ENCODE results near the gene KDM2B. TPM values are rescaled to one million over a fixed set of nuclear protein-coding genes. Genes with fewer than 3 reads are reported as not detected.

KDM2B gene
- total and polyA plus RNA-seq, 10 of the 15 experiments (the other 5 are each of a cell fraction or from before 2014, with no cell fraction given), result 13.6 to 124 (median 40.4) TPM

DNA sequence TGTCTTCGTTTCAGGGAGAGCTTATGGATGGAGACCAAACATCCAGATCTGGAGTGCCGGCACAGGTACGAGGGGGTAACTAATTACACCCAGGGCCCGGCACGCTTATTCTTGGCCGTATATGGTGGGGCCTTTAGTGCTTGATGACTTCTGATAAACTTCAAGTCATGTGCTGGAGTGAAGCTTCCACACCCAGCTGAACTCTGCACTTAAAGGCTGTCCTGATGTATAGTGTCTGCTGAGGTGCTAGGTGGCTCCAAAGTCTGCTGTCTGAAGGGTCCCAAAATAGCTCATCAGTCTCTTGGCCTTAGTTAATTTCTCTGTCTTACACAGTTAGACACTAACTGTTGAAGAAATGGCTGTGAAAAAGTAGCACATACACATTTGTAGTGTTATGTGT, 163.0 kb downstream of the KDM2B start:
- intact Hi-C loops (cut with micrococcal nuclease; ENCODE audit: unreplicated experiment), result no loop called here
- ChIA-PET RAD21 (ENCODE audit: unreplicated experiment) (interaction anchor here (1.0 kb wide), 1 partner anchor 31 kb away, joined by 3 read pairs; no protein-coding TSS in a partner anchor), CTCF (no interaction called here), SMC1A (ENCODE audit: uncharacterized antibody, unreplicated experiment) (interaction anchor here (1.2 kb wide), 1 partner anchor 83 kb away, joined by 4 read pairs; no protein-coding TSS in a partner anchor), POLR2A (interaction anchor here (0.5 to 1.2 kb wide), 3 partner anchors 10 to 160 kb away, joined by 3 to 4 read pairs (median 3); partner anchors contain the start of gene RNF34)
- Histone ChIP-seq H3K9ac (ENCODE audit: control insufficient read depth, insufficient read depth, low read length) (no peak overlapping the region), H3K4me1 (ENCODE audit: control insufficient read depth, insufficient read depth, low read length) (no peaks in the 10 kb centered on the region), H3K79me2 (ENCODE audit: control insufficient read depth, insufficient read depth, low read length) (no peaks in the 10 kb centered on the region; the same call in none of the 2 replicates), H4K20me1 (ENCODE audit: control insufficient read depth, insufficient read depth) (no peaks in the 10 kb centered on the region), H3K4me2 (ENCODE audit: control insufficient read depth, insufficient read depth) (no peak overlapping the region), H2AFZ (ENCODE audit: control insufficient read depth, low read depth, low read length) (no peak overlapping the region), H3K27ac (ENCODE audit: control insufficient read depth, insufficient read depth) (no peak overlapping the region), H3K4me3 (no peak overlapping the region), H3K9me3 (replicated peaks; ENCODE audit: control insufficient read depth, insufficient read depth, low read length) (no peaks in the 10 kb centered on the region), H3K27me3 (replicated peaks in 1 of 2; ENCODE audit: control insufficient read depth in 2 of 2, insufficient read depth in 2 of 2, low read length in 1 of 2) (no peaks in the 10 kb centered on the region), H3K36me3 (ENCODE audit: control insufficient read depth in 2 of 2, insufficient read depth in 2 of 2, low read length in 1 of 2) (peaks cover 20 to 51% of the 10 kb centered on the region in 2 experiments)
- WGBS (ENCODE audit: insufficient coverage, insufficient replicate concordance, low lambda C conversion rate, missing lambda C conversion rate), result 95% methylated on average over 6 of the region's 6 CpGs
- no peak for DNase-seq (ENCODE audit: low read depth, low spot score)
- FAIRE-seq, result peak; percentile 49
- ATAC-seq, result no peak
- in situ Hi-C loops (cut with MboI), result no loop called here
- BruUV-seq (replicated peaks), result no TSS peak
- TF ChIP-seq KLF5 (IDR thresholded peaks at IDR 0.05; ENCODE audit: partially characterized antibody), result no peak
- TF ChIP-seq CBFB (IDR thresholded peaks at IDR 0.05; ENCODE audit: low read depth), result no peak
- TF ChIP-seq ZSCAN29 (IDR thresholded peaks at IDR 0.05), result no peak
- TF ChIP-seq, protein P1, sequence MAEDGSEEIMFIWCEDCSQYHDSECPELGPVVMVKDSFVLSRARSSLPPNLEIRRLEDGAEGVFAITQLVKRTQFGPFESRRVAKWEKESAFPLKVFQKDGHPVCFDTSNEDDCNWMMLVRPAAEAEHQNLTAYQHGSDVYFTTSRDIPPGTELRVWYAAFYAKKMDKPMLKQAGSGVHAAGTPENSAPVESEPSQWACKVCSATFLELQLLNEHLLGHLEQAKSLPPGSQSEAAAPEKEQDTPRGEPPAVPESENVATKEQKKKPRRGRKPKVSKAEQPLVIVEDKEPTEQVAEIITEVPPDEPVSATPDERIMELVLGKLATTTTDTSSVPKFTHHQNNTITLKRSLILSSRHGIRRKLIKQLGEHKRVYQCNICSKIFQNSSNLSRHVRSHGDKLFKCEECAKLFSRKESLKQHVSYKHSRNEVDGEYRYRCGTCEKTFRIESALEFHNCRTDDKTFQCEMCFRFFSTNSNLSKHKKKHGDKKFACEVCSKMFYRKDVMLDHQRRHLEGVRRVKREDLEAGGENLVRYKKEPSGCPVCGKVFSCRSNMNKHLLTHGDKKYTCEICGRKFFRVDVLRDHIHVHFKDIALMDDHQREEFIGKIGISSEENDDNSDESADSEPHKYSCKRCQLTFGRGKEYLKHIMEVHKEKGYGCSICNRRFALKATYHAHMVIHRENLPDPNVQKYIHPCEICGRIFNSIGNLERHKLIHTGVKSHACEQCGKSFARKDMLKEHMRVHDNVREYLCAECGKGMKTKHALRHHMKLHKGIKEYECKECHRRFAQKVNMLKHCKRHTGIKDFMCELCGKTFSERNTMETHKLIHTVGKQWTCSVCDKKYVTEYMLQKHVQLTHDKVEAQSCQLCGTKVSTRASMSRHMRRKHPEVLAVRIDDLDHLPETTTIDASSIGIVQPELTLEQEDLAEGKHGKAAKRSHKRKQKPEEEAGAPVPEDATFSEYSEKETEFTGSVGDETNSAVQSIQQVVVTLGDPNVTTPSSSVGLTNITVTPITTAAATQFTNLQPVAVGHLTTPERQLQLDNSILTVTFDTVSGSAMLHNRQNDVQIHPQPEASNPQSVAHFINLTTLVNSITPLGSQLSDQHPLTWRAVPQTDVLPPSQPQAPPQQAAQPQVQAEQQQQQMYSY (CRISPR knock-in tag; IDR thresholded peaks at IDR 0.05), result no peak
- TF ChIP-seq SUPT20H (IDR thresholded peaks at IDR 0.05; ENCODE audit: borderline replicate concordance, control insufficient read depth, low read depth, low read length), result no peak
- no peak for TF ChIP-seq NR2C2 (IDR thresholded peaks at IDR 0.05; ENCODE audit: borderline replicate concordance, control insufficient read depth, insufficient read length, low read depth)
- no peak for TF ChIP-seq WRNIP1 (IDR thresholded peaks at IDR 0.05; ENCODE audit: borderline replicate concordance, low read depth, low read length)
- TF ChIP-seq, protein P2, sequence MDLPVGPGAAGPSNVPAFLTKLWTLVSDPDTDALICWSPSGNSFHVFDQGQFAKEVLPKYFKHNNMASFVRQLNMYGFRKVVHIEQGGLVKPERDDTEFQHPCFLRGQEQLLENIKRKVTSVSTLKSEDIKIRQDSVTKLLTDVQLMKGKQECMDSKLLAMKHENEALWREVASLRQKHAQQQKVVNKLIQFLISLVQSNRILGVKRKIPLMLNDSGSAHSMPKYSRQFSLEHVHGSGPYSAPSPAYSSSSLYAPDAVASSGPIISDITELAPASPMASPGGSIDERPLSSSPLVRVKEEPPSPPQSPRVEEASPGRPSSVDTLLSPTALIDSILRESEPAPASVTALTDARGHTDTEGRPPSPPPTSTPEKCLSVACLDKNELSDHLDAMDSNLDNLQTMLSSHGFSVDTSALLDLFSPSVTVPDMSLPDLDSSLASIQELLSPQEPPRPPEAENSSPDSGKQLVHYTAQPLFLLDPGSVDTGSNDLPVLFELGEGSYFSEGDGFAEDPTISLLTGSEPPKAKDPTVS (IDR thresholded peaks at IDR 0.05; ENCODE audit: low read depth, low read length), result no peak
- no peak for TF ChIP-seq MYB (IDR thresholded peaks at IDR 0.05; ENCODE audit: borderline replicate concordance, low read depth, low read length)

All from GM12878 (cell line).